ENCODE data around the gene SMTNL2.

Gene SMTNL2

DNA sequence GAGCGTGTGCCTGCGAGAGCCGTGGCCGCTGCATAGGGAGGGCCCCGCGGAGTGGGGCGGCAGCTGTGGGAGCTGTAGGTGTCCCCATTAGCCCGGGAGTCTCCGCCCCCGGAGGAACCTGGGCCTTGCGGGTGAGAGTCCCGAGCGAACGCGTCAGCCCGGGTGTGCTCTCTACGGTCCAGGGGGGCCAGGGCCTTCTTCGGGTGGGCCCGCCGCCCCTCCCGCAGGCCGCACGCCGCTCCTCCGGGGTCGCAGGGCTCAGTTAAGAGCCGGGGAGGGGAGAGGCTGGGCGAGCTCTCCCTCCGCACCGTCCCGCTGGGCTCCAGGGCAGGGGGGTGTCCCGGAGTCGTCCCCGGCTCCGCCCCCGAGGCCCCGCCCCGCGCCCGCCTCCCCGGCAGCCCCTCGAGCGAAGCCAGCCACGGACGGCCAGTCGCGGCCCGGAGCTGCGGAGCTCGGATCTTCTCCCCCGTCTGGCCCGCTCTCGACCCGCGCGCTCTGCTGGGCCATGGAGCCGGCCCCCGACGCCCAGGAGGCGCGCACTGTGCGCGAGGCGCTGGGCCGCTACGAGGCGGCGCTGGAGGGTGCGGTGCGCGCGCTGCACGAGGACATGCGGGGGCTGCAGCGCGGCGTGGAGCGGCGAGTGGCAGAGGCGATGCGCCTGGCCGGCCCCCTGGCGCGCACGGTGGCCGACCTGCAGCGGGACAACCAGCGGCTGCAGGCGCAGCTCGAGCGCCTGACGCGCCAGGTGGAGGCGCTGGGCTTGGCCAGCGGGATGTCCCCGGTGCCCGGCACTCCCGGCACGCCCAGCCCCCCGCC, at the start of gene SMTNL2:
Gene SMTNL2, plus strand, starts transcription at position 429 of the 816 bp plus-strand sequence. Its CDS starts 77 bp downstream, at position 506.
- peak; percentile 34 to 39 for ATAC-seq

DNA sequence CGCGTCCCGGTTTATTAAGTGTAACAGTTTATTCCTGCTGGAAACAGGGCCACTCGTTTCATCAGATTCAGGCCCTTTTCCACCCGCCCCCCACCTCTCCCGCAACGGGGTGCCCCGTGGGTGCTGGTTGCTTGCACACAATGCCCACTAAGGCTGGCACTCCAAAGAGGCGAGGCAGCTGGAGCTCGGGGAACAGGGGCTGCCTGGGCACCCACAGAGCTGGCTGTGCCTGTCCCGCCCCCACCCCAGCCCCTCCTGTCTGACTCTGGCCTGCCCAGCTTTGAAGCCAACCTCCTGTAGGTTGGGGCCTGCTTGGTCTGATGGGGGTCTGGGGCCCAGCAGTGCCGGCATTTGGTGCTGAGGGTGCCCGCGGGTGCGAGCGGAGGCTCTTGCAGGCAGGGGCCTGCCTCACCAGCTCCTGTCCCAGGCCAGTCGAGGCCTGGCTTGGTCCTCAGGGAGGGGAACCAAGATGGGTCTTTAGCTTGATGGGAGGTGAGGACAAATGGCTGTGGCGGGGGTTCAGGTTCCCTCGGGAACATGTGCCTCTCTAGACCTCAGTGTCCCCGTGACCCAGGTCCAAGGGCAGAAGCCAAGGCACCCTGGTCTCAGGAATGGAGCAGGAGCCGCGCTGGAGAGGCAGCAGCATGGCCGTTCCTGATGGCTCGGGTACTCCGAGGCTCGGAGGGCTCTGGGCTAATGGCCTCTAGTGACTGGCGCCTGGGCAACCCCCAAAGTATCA, 49.2 kb upstream of the SMTNL2 start:
- ATAC-seq = no peak

DNA sequence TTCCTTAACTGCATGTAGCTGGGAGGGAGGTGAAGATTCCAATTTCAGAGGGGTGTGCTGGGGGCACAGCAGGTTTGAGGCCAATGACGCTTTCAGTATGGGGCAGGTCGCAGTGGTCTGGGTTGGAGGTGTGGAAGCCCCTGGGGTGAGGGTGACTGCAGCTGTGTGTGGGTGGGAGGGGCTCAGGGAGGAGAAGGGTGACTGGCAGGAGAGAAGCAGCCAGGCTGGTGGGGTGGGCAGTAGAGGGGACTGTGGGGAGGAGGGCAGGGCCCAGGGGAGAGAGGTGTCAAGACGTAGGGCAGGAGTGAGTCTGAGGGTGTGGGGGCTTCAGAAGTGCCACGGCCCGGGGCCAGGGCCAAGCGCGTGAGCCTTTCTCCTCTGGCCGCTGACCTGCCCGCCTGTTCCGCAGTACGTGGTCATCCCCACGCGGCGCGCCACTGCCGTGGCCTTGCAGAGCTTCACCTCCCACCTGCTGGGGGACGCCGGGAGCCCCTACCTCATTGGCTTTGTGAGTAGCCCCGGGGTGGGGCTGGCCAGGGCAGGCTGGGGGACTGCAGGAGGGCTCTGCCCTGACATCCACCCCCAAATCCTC, 48.6 kb upstream of the SMTNL2 start:
- ATAC-seq = no peak

DNA sequence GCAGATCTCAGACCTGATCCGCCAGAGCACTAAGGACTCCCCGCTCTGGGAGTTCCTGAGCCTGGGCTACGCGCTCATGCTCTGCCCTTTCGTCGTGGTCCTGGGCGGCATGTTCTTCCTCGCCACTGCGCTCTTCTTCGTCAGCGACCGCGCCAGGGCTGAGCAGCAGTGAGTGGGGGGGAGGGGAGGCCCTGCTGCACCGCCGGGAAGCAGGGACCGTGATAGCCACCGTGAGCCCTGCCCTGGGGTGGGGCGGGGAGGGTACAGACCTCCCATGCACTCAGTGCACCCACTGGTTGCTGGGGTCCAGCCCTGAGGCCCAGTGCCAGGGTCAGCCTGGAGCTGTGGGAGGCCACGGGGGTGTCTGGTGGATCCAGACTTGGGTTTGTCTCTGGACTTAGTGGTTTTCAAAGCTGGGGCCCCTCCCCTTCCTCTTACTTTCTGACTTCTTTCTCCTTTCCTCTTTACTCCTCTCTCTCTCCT, 48.0 kb upstream of the SMTNL2 start:
- ATAC-seq = no peak

DNA sequence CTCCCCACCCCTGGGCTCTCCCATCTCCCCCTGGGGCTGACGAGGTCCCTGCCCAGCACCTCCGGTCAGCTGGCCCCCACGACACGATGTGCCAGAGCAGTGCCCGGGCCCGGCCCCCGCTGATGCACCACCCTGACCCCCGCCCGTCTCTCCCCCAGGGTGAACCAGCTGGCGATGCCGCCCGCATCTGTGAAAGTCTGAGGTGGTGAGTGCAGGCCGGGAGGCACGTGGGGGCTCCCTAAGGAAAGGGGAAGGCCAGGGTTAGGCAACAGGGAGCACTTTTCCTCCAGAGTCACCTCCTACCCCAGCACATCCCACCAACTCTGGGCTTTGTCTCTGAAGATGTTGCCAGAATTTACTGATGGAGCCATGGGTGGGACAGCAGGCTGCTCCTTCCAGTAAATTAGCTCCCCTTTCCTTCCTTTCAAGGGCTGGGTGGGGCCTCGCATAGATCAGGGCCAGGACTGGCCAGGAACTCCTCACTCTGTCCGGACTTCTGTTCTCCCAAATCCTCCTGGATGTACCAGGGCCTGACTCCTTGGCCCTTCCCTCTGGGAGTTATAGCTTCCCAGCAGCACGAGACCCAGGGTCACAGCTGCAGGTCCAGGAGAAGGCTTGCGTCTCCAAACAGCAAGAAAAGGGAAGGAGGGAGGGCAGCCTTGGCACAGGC, 47.5 kb upstream of the SMTNL2 start:
- no peak for ATAC-seq

DNA sequence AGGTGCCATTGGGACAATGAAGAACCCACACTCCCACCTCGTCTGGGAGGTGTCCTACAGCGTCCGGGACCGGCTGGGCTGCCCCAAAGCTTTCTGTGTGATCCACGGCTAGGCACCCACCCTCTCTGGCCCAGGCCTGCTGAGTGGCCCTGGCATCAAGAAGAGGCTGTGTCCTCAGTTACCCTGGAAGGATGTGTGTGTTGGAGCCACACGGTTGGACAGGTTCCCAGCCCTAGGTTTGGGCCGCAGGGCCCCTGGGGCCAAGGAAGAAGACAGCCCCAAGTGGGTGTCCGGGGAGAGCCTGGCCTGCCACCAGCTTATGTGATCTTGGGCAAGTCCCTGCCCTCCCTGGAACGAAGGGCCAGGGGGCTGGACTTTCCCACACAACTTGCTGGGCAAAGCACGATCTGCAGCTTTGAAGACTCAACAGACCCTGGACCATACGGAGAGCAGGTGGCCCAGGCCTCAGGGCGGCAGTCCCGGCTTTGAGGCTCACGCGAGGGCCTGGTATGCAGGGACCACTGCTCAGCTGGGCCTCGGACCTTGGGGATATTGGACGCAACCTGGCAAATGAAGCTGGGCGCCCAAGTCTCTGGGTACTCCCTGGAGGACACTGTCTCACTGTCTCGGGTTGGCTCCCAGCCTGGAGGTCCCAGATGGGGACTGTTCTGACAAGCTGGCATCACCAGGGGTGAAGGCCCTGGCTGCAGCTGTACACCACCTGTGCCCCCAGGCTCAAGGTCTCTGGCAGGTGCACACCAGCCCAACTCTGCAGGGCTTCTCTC, 46.7 kb upstream of the SMTNL2 start:
- no peak for ATAC-seq

DNA sequence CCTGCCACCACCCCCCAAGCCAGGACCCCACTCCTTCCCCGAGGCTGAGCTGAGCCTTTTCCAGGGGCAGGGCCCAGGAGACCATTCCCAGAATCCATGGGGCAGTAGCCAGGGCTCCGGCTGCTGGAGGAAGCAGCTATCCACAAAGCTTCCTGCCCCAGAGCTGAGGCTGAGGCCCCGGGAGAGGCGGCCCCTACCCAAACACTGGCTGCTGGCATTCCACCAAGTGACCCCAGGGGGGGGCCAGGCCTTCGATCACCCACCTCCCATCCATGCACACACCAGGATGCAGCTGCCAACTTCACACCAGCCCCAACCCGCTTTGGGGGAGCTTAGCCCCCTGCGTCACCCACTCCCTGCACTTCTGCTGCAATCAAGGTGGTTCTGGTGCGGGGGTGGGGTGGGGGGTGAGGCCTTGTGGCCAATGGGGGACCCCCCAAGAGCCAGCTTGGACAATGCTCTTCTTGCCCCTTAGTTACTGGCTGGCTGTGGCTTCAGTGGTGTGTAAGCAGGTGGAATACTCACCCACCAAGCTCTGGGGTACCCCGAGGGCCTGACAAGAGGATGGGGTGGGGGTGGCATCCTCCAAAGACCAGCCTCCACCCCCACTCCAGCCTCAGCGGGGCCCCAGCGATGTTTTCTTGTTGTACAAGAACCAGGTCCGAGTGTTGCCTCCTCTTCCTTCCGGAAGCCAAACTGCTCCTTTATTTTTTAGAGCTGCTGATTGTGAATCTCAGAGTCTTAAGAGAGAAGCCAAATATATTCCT, 45.9 kb upstream of the SMTNL2 start:
- ATAC-seq = no peak

DNA sequence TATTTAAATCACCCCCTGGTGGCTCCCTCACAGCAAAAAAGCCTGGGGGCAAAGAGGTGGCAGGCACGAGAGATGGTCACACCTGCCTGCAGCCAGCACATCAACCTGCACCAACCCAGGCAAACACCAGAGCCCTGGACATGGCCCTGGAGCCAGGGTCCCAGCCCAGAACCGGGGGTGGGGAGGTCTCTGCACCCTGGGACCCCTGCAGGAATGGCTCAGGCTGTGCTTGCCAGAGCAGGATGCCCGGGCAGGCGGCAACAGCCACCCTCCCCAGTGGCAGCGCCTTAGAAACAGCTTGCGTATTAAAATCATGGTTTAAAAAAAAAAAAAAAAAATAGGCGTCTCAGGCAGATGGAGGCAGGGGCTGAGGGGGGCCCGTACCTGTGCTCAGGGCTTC, 45.3 kb upstream of the SMTNL2 start:
- no peak for ATAC-seq

DNA sequence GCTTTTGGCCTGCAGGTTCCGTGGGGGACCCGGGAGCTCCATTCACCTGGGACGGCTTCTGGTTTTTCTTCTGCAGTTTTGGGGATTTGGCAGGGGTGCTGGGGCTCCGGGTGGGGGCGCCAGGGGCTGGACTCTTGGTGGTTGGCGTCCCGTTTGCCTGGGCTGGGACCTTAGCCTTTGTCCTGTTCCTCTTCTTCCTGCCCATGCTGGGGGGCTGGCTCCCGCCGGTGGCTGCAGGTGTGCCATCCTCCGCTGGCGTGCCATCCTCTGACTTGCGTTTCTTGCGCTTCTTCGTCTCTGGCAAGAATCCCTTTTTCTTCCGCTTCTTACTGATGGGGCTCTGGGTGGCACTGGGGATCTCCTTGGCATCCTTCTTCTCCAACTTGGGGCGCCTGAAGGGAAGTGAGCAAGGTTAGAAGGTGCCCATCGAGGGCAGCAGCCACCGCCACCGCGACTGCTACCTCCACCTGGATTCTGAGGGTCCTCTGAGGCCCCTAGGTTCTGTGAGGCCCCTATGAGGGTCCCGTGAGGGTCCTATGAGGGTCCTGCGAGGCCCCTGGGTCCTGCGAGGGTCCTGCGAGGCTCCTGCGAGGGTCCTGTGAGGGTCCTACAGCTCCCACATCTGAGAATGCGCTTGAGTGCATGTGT, 44.6 kb upstream of the SMTNL2 start:
- ATAC-seq = no peak

DNA sequence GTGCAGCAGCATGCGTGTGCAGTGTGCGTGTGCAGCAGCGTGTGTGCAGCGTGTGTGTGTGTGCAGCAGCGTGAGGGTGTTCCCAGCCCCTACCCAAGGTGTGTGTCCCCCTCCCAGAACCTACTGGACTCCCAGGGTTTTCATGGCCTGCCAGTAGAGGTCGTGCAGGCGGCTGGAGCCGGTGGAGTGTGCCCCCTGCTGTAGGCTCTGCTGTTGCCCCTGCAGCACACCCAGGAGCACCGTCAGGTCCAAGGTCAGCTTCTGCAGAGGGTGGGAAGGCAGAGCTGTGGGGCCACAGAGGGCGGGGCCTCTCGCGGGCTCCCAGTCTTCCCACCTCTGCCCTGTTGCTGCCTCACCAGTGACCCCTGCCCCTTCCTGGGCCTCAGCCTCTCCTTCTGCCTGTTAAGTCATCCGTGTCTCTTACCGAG, 44.1 kb upstream of the SMTNL2 start:
- no peak for ATAC-seq

DNA sequence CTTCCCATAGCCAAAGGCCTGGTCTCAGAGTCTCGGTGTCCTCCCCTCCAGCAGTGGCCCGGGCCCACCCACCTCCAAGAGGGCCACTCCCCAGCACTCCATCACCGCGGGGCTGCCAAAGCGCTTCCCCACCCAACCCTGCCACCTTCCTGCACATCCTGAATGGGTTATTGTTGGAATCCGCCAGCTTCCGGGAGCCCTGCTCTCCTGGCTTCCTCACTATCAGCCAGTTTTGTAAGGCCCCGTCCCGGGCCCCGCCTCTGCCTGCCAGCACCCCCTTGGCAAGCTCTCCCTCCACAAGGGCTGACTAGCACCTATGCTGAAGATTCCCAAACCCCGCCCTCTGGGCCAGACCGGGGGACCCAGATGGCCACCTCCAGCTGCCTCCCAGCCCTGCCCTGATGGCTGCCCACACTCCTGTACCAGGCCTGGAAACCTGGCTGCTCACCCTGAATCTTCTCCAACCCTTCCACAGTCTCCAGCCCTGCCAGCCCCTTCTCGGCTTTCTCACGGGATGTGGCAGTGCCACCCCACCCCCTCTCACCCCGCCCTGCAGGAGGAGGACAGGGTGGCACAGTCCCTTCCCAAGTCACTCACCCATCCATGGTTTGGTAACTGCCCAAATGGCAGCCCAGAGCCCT, 43.5 kb upstream of the SMTNL2 start:
- ATAC-seq = no peak

DNA sequence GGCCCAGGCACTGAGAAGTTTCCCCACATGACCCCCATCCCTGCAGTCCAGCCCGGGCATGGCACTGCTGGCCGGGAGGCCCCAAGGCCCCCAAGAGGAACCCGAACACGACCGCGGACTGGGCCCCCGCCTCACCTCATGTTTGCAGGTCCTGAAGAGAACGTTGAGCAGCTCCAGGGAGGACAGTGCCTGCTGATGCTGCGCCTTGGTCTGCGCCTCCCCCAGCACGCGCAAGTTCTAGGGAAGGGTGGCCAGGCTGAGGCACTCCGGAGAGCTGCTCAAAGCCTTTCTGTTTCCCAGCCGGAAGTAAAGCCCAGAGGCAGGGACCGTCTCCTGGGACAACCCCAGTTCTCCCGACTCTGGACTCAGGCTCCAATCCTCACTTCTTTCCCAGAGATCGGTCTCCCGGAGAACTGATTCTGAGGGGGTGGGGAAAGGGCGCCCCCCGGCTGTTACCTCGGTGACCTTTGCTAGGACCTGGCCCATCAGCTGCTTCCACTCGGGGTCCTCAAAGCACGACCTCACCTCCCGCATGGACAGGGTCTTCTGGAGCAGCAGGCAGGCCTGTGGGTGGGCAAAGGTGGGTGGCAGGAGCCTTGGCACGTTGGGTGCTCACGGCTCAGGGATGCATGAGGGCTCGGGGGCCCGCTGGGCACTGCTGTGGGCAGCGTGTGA, 42.9 kb upstream of the SMTNL2 start:
- ATAC-seq = no peak

DNA sequence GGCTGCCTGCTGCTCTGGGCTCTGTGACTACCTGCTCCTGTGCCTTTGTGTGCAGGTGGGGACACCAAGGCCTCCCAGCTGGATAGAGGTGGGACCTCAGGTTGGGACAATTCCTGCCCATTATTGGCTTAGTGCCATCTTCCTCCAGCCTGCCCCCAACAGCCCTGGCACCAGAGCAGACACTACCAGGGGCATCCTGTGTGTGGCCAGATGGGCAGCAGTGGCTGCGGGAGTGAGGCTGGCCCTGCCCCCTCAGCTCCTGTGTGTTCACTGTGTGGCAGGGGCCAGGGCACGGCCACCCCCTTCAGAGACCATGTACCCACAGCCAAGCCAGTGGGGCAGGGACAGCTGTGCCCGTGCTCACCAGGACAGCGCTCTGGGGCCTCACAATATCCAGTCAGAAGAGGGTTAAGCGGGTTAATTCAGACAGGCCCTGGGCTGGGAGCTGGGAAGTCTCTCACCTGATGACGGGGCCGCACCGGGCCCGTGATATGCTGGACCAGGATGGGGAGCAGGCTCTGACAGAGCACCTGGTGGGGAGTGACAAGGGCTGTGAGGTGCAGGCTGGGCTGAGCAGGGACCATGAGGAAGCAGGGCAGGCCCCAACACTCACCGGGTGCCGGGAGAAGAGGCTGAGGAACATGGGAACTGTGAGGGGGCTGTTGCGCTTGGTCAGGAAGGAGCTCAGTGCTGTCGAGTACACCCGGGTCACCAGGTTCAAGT, 42.2 kb upstream of the SMTNL2 start:
- no peak for ATAC-seq

DNA sequence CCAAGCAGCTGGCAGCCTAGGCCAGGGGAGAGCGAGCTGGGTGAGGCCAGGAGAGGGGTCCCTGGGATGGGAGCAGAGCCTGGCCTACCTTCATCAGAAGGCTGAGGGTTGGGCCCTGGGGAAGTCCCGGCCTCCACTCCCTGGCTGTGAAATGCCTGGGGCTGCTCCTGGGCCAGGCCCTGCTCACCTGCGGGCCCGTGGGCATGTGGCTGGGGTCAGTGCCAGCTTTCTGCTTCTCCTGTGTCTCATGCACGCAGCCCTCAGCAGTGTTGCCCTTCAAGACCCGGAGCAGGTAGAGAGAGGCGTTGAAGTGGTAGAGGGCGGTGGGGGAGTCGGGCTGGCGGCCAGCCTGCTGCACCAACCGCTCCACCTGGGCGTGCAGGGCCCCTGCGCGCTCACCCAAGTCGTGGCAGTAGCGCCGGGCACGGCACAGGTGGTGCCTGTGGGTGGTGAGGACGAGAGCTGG, 41.6 kb upstream of the SMTNL2 start:
- no peak for ATAC-seq

DNA sequence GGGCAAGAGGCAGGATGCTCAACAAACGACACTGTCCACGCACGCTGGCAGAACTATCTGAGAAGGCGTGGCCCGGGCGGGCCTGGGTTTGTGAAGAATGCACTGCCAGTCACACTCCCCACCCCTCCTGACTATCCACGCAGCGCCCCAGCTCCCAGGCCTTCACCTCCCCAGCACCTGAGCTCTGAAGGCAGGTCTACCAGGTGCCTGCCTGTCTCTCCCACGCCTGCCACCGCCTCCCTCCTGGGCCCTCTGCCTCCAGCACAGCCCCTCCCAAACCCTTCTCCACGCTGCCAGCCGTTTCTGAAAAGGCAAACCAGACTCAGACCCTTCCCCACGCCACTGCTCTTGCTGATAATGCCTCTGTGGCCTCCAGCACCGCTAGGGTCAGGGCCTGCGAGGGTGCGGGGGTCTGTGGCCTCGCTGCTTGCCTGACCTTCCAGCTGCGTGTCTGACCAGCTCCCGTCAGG, 40.7 kb upstream of the SMTNL2 start:
- no peak for ATAC-seq

DNA sequence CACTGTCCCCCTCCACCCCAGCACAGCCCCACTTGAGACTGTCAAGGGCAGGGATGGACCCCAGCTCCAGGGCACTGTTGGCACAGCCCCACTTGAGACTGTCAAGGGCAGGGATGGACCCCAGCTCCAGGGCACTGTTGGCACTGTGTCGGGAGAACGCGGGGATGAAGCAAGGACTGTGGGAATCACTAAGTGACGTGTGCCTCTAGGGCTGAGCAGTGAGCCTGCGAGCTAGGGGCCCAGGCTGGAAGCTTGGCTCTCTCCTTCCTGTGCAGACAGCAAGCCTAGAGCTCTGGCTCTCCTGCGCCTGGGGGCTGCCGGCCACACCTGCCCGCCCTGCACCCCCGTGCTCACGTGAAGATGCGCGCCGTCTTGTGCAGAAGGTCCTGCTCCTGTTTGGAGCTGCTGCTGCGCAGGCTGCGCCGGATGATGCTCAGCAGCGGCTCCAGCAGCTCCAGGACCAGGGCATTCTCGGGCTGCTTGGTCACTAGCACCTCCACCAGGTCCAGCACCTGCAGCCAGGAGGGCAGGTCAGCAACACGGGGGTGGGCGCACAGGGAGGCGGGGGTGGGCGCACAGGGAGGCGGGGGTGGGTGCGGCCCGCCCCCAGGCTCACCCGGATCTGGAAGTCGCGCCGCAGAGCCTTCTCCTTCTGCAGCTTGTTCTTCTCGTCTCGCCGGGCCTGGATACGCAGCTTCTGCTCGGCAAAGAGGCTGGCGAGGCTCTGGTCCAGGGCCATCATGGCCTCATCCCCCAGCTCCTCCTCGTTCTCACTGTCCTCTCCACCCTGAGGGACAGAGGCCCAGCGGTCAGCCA, 40.0 kb upstream of the SMTNL2 start:
- ATAC-seq = no peak

DNA sequence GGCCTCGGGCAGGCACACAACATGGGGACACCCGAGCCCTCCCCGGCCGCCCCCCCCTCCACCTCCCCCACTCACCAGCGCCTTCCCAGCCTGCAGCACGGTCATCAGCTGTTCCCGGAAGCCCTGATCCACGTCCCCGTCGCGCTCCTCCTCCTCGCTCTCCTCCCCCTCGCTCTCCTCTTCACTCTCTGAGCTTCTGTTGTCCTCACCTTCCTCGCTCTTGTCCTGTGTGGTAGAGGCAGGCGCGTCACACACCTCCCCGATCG, 39.4 kb upstream of the SMTNL2 start:
- no peak for ATAC-seq
